ENCODE data around the gene GPS1. TPM values are rescaled to one million over a fixed set of nuclear protein-coding genes. Genes with fewer than 3 reads are reported as not detected.

The GPS1 gene
- total and polyA plus RNA-seq, 2 donors (not counting 1 experiment from before 2014, with no cell fraction given): 80.5 to 124 TPM

GRCh38 chr17:82037092-82037888 lies 14.4 kb upstream of the GPS1 start, which contains the start of gene DCXR:
DCXR (minus strand) TSS chr17:82037697; CDS start chr17:82037682, 15 bp downstream.
- Histone ChIP-seq H3K4me1 (ENCODE audit: control insufficient read depth in 2 of 2, insufficient read depth in 2 of 2, low read length in 2 of 2) (peaks cover 18 to 20% of the 10 kb centered on the region in 2 donors), H3K9ac (ENCODE audit: low read length) (peak within 1 kb of the TSS; percentile 72), H3K27me3 (replicated peaks in 1 of 4; ENCODE audit: control extremely low read depth in 1 of 4, control insufficient read depth in 3 of 4, insufficient read depth in 4 of 4, low read length in 3 of 4) (peaks cover 0 to 4% (median 1%) of the 10 kb centered on the region in 4 experiments), H2AFZ (ENCODE audit: insufficient read depth, low read depth, low read length, poor library complexity, severe bottlenecking) (peak within 1 kb of the TSS; percentile 73), H3K79me2 (ENCODE audit: control insufficient read depth, insufficient read depth, low read length) (peaks cover 14% of the 10 kb centered on the region), H3K4me2 (replicated peaks; ENCODE audit: low read depth, low read length, poor library complexity, severe bottlenecking) (peak within 1 kb of the TSS; percentile 100), H3K27ac (ENCODE audit: low read length in 2 of 2) (peak within 1 kb of the TSS; percentile 59 to 84), H3K9me3 (ENCODE audit: control extremely low read depth in 1 of 3, control insufficient read depth in 2 of 3, insufficient read depth in 1 of 3, low read length in 2 of 3) (peaks cover 0 to 2% (median 0%) of the 10 kb centered on the region in 3 donors), H3K4me3 (ENCODE audit: control extremely low read depth in 1 of 5, extremely low read depth in 1 of 5, insufficient read depth in 1 of 5, low read depth in 2 of 5, low read length in 4 of 5) (peak within 1 kb of the TSS; percentile 34 to 76 (median 72)), H4K20me1 (ENCODE audit: control insufficient read depth, insufficient read depth, low read length, poor library complexity, severe bottlenecking) (peaks cover 25% of the 10 kb centered on the region), H3K36me3 (replicated peaks in 1 of 2; ENCODE audit: control extremely low read depth in 1 of 2, control insufficient read depth in 1 of 2, extremely low read depth in 1 of 2, insufficient read depth in 2 of 2, low read length in 1 of 2) (no peaks in the 10 kb centered on the region)
- CTCF ChIA-PET: interaction anchor here (0.6 to 2.3 kb wide), 13 partner anchors 9 to 169 kb away, joined by 3 to 19 read pairs (median 4); partner anchors contain the start of genes ASPSCR1, CENPX and LRRC45
- intact Hi-C loops (cut with micrococcal nuclease): loop anchor here (1.0 to 10.0 kb wide), 6 partner anchors 14 to 518 kb away; partner anchors contain the start of genes ASPSCR1, FASN, GPS1 and LRRC45
- H3K9me3 Mint-ChIP-seq (ENCODE audit: insufficient read depth): no peaks in the 10 kb centered on the region
- peak; percentile 87 for TF ChIP-seq CTCF (IDR thresholded peaks at IDR 0.05)
- TF ChIP-seq EZH2 (IDR thresholded peaks at IDR 0.05; ENCODE audit: borderline replicate concordance, insufficient read depth, low read depth, low read length, poor library complexity, severe bottlenecking): no peak
- WGBS (ENCODE audit: insufficient coverage): under 1% methylated on average over 92 of the region's 92 CpGs
- ATAC-seq (ENCODE audit: low read depth): peak; percentile 91
- POLR2A ChIA-PET: interaction anchor here (0.7 to 1.5 kb wide), 10 partner anchors 9 to 261 kb away, joined by 3 to 13 read pairs (median 4); partner anchors contain the start of genes ASPSCR1, CENPX, DUS1L and FASN
- H3K4me1 Mint-ChIP-seq: peaks cover 24% of the 10 kb centered on the region
- H3K27ac Mint-ChIP-seq: peak within 1 kb of the TSS; percentile 99
- peak; percentile 98 for DNase-seq
- H3K27me3 Mint-ChIP-seq: no peaks in the 10 kb centered on the region
- H3K4me3 Mint-ChIP-seq: peak within 1 kb of the TSS; percentile 90
